Hindlimb muscle (tissue), 1 donor: ENCODE results near the gene SPTBN5. TPM values are rescaled to one million over a fixed set of nuclear protein-coding genes. Genes with fewer than 3 reads are reported as not detected.

Experiments
- DNase-seq: peaks from one replicate; pipeline ENCODE4 v3.0.0-alpha.2; 2013
- polyA plus RNA-seq: library from polyadenylated mRNA; unstranded; fragments of 120-200 nt; gene quantifications from one replicate; pipeline ENCODE4 v1.2.1, GENCODE V29; 2013; ENCODE audit not compliant: insufficient read length

Gene SPTBN5
- polyA plus RNA-seq, 1 donor: 5.2 TPM

DNA sequence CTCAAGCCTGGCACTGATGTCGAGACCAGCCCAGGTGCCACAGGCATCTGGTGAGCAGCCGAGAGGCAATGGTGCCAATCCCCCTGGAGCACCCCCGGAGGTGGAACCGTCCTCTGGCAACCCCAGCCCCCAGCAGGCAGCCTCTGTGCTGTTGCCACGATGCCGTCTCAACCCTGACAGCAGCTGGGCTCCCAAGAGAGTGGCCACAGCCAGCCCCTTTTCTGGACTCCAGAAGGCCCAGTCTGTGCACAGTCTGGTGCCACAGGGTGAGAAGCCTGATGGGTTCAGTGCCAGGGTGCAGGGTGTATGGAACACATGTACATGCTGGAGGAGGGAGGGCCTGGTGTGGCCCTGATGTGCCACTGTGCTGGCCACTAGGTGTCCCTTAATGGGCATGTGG lies 70.9 kb downstream of the SPTBN5 start:
- no peak for DNase-seq

DNA sequence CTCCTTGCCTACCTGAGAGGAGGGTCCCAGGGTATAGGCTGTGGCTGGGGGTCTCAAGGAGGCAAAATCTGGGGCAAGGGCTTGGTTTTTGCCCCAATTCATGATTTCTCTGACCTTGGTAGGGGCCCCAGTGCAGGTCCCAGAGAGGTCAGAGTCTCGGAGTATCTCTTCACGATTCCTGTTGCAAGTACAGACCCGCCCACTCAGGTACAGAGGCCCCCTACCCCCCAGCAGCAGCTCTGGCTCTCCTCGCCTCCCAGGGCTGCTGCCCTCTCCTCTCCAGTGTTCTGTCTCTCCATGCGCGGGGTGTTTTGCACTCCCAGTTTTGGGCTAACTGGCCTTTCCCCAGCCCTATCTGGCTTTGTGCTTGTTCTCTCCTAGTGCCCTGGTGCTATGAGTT lies 71.4 kb downstream of the SPTBN5 start:
- DNase-seq: no peak

DNA sequence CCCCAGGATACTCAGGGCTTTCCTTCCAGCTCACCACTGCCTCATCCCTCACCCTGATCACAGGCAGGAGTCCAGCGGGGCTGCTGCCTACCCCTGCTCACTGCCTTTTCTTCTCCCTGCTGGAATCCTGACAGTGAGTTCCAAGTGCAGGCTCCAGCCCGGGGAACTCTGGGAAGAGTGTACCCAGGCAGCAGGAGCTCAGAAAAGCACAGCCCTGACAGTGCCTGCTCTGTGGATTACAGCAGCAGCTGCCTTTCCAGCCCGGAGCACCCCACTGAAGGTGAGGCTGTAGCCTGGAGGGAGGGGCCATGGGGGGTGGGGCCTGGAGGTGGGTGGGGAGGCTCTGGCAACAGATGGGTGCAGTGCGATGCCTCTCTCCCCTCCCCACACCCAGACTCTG lies 72.0 kb downstream of the SPTBN5 start:
- no peak for DNase-seq

DNA sequence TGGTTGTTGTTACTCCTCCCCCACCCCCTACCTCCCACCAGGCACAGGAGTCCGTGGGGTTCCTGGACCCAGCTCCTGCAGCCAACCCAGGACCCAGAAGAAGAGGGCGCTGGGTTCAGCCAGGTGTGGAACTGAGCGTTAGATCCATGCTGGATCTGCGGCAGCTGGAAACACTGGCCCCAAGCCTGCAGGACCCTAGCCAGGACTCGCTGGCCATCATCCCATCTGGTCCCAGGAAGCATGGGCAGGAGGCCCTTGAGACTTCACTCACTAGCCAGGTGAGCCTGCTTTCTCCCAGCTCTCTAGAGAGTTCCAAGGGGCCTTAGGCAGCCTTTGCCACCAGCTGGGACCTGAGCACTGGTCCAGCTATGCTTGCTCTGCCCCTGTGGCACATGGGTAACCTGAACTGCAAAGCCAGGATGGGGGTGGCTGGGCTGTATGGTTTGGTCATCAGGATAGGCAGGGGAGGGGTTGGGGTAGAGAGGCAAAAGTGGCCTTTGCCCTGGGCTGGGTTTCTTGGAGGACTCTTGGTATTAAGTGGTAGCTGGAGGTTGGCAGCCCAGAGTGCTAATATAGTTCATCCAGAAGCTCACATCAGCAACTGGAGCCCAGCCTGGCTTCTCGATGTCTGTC lies 72.9 kb downstream of the SPTBN5 start:
- no peak for DNase-seq

DNA sequence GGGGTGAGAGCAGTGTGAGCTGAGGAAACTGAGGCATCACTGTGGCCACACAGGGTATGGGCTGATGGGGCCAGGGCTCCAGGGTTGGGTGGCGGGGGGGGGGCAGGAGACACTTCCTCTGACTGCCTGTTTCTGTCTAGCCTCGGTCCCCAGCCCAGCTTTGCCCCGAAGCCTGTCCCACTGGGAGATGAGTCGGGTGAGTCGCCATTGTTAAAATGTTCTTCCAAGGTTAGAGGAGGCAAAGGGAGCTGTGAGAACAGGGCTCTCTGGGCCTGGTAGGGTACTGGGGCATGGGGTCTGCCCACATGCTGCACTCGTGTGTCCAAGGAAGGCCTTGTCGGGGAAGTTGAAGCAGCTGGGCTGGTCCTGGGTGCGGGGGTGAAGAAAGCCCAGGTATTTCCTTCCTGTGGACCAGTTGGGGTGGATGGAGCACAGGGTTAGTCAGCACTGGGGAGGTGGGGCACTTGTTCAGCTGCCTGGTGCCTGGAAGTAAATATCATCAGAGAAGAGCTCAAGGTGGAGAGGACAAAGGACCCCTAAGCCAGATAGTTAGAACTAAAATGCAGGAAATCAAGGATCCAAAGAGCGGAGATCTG lies 74.3 kb downstream of the SPTBN5 start:
- no peak for DNase-seq

DNA sequence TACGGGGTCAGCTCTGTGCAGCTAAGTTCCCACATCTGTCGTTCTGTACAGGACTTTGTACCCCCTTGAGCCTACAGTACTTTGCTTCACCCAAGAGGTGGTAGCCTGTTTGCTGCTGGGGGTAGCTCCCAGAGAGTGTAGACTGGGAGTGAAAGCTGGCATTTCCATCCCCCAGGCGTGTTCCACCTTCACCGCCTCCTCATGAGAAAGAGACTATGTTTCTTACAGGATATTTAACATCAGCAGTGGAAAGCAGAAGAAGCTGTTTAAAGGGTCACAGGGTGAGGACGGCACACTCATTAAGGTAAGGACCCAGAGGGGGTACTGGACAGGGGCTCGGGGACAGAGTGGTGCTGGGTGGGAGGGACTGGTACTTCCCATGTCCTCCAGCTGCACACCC lies 76.1 kb downstream of the SPTBN5 start:
- no peak for DNase-seq

DNA sequence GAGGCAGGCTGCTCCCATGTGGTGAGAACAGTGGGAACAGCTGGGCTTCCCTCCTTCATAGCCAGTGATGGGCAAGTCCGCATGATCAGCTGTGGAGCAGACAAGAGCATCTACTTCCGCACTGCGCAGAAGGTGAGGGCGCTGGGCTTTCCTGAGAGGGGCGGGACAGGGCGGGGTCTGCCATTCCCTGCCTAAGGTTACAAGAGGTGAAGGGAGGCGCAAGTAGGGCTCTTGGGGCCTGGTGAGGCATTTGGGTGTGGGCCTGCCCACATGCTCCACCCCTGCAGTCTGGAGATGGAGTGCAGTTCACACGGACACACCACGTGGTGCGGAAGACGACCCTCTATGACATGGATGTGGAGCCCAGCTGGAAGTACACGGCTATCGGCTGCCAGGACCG lies 76.5 kb downstream of the SPTBN5 start:
- DNase-seq: no peak

DNA sequence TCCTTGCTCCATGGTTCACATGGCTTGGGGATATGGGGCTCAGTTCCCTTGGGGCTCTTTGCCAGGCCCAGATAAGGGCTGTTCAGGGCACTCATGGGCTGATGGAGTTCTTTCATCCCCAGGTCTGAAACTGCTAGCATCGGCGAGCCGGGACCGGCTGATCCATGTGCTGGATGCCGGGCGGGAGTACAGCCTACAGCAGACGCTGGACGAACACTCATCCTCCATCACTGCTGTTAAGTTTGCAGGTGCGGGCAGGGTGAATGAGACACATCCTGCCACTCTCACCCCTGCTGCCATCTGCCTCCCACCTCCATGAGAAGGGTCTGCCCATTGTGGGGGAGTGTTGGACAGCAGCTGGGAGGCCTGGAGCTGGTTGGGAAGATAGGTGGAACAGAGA lies 77.1 kb downstream of the SPTBN5 start:
- no peak for DNase-seq

DNA sequence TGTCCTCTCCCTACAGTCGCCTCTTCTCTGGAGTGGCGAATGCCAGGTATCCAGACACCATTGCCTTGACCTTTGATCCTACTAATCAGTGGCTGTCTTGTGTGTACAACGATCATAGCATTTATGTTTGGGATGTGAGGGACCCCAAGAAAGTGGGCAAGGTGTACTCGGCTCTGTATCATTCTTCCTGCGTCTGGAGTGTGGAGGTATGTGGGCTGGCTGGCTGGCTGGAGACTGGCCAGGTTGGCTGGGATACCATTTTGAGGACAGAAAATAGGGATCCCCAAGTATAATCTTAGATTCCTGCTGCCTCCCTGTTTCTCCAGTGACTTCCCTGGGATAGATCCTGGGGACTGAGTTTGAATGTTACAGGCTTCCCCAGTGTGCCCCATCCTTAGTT lies 79.3 kb downstream of the SPTBN5 start:
- DNase-seq: no peak

DNA sequence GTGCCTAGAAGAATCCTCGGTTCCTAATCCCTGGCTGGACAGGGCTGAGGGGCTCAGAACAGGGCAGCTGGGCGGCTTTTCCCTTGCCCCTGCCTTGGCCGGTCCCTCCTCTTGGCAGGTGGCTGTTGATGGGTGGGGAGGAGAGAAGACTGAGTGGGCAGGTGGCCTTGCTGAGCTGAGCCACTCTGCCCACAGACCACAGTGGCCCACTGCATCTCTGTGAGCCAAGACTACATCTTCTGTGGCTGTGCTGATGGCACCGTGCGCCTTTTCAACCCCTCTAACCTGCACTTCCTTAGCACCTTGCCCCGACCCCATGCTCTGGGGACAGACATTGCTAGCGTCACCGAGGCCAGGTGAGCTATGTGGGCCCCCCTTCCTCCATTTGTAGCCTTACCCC lies 80.4 kb downstream of the SPTBN5 start:
- no peak for DNase-seq

DNA sequence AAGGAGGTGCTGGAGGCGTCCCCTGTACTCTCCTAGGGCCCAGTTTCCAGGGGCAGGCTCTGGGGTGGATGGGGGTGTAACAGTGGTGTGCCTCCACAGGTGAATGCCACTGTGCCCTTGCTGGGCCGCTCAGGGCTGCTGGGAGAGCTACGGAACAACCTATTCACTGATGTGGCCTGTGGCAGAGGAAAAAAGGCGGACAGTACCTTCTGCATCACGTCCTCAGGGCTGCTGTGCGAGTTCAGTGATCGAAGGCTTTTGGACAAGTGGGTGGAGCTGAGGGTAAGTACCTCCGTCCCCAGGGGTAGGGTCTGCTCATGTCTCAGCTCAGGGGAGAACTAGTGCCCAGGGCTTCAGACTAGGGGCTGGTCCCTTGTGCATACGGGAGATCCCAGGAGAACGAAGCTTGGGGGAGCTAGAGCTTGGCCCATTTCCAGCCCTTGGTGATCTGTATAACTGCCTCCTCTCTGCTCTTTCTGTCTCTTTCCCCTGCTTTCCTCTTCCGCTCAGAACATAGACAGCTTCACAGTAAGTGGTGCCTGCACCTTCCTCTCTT lies 81.0 kb downstream of the SPTBN5 start:
- DNase-seq: no peak

DNA sequence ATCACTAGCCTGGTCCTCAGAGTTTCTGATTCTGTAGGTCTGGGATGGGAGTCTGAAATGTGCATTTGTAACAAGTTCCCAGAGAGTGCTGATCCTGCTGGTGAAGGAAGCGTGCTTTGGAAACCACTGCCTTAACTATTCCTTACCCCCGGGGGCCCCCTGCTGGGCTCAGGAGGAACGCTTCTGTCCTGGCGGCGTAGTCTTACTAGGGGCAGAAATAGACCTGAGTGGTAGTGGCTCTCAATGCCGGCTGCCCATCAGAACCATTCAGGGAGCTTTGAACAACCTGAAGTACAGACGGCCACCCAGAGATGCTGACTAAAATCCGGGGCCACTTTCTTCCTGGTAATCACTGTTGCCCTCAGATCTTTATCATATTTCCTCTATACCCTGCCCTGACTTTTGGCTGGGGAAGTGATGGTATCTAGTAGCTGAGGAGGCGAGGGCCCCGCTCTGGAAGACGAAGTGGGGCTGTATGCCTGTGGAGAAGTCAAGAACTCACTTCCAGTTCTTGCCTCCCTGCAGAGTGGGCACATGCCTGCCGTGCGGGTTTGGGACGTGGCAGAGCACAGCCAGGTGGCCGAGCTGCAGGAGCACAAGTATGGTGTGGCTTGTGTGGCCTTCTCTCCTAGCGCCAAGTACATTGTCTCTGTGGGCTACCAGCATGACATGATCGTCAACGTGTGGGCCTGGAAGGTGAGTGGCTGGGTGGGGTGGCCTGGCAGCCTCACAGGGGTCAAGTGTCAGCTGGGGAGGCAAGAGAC lies 82.2 kb downstream of the SPTBN5 start:
- peak; percentile 79 for DNase-seq

DNA sequence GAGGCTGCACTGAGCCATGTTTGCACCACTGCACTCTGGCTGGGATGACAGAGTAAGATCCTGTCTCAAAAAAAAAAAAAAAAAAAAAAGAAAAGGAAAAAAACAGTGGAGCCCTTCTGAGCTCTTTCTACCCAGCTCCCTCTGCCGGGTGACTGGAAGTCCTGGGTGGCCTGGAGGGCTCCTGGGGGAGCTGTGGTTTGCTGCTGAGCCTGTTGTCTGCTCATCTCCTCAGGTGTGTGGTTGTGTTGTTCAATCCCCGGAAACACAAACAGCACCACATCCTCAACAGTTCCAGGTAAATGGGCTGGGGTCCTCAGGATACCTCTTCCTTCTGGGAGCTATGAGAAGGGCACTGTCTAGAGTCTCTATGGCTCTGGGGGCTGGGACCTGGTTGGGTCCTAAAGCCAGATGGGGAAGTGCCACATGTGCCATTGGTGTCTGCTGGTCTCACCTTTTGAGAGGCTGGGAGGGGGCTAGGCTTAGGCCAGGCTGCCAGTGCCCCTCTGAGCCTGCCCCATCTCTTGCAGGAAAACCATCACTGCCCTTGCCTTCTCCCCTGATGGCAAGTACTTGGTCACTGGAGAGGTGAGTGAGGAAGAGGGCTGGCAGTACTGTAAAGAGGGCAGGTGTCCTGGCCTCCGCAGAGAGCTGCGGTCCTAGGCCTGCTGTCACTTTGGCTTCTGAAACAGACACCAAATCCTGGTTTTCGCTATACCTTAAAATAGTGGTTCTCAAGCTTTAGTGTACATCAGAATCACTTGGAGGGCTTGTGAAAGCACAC lies 83.0 kb downstream of the SPTBN5 start:
- DNase-seq: no peak

DNA sequence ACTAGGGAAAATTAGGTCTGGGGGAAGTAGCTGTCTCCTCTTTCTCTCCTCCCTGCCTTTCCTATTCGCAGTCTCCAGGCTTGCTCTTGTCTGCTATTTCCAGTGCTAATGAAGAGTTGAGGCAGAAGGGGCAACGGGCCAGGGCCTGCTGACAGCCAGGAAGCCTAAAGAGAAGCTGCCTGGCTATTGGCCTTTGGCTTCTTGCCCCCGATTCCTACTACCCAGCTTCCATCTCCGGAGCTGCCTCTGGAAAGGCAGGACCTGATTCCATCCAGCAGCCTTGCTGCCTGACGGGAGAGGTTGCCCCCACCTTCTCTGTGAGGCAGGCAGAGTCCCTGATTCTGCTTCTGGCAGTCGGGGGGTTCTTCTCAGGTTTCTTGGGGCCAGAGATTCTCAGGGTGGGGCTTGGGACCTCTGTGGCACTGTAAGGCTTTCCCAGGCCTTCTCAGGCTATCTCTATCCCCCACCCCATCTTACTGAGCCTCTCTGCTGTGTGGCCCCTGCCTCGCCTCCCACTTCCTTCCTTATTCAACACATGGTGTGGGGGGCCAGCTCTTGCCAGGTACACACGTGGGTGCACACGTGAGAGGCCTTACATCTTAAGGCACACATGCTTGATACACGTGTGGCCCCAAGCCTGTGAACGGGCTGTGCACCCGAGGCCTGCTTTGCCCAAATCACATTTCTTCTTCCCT lies 84.2 kb downstream of the SPTBN5 start:
- no peak for DNase-seq

DNA sequence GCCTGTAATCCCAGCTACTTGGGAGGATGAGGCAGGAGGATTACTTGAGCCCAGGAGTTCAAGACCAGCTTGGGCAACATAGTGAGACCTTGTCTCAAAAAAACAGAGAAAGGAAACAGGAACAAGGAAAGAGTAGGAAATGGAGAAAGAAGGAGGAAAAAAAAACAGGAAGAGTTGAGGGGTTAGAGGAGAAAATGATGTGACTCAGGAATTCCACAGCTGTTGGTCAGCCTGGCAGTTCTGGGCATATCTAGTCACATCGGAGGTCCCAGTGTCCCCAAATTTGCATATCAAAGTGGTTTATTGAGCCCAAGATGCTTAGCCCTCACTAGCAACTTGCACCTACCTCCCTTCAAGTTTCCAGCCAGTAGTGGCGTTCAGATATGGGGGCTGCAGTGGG lies 84.7 kb downstream of the SPTBN5 start:
- DNase-seq: no peak

DNA sequence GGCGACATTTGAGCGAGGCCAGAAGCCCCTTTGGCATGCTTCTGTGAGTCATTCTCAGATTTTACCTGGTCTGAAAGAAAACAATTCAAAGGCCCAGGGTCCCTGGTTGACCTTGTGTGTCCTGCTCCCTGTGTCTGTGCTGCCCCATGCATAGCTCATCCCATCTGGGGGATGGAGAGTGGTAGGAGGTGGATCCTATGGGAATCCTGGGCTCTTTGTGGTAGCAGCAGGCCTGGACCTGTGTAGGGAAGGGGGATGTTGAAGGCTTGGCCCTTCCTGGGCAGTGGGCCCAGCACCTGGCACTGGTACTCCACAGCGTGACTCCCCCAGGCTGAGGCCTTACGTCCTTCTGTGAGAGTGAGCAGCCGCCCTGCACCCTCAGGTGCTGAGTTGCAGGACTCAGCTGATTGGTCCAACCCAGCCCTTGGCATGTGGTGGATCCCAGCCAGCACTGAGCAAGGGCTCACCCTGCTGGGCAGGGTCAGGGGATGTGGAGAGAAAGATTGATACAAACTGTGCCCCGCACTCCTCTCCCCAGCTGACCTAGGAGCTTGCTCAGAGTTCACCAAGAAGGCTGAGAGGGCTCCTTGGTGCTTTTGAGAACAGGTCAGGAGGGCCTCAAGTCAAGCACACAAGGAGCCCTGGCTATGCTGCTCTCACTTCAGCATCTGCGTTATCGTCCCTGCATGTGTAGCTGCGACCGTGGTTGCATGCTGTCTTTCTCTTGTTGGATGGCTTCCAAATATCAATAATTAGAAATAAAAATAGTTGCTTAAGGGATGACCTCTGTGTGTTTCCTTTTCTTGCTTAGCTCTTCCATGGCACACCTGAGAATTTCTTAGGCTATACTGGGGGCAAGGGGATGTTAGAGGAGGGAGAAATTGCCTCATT lies 87.3 kb downstream of the SPTBN5 start:
- no peak for DNase-seq

DNA sequence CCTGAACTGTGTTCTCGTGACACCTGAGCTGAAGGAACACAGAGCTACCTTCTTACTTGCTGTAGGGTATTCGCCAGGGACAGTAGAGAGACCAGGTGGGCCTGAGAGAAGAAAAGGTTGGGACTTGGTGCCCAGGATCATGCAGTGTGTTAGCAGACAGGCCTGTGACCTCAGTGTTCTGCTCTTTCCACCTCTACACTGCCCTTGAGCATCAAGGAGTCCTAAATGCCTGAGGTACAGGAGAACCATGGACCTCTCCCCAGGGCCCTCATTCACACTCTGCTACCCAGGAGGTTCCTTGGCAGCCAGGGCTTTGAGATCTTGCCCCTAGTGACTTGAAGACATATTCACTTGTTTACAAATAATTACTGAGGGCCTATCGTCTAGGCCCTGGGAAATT lies 88.1 kb downstream of the SPTBN5 start:
- no peak for DNase-seq

DNA sequence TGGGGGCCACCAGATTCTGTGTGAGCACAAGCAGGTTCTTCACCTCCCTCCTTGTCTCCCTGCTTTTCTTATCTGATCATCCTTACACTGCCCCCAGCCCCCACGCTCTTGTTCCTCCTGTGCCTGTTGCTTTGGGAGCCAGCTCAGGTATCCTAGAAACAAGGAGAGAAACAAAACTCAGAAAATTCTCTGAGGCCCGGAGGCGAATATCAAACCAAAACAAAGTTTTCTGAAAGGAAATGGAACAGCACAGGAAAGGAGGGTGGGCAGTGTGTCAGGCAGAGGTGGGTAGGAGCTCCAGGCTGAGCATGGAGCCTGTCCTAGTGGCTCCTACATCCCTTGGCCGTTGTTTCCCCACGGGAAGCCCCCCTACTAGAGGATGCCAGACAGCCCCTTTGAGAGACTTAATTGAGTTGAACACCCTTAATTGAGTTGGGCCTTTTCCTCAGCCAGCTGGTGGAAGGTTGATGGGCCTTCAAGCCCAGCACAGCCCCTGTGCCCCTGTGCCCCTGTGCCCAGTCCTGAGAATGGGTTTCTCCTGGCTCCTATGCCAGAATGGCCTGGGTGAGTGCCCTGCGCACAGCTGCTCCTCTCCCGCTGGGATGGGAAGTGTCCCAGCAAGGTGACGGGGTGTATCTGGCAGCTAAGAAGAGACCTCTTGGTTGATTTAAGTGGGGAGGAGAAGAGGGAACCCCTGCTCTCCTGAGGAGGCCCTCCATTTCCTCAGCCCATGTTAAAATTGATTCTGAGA lies 88.8 kb downstream of the SPTBN5 start:
- DNase-seq: no peak

DNA sequence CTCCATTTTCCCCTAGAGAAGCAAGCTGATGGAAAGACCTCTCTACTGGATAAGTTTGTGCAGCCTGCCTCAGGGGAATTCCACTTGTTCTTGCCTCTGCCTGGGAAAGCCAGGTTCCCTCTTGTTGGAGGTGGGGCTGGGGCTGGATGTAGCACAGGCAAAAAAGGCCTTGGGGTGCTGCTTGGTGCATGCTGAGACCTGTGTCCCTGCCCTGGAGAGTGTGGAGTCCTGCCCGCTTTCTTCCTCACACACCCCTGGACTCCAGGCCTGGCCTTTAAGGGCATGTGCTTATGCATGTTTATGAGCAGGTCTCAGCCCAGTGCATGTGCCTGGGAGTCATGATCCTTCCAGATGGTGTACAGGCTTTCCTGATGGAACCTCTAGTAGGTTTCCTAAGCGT lies 89.5 kb downstream of the SPTBN5 start:
- no peak for DNase-seq

DNA sequence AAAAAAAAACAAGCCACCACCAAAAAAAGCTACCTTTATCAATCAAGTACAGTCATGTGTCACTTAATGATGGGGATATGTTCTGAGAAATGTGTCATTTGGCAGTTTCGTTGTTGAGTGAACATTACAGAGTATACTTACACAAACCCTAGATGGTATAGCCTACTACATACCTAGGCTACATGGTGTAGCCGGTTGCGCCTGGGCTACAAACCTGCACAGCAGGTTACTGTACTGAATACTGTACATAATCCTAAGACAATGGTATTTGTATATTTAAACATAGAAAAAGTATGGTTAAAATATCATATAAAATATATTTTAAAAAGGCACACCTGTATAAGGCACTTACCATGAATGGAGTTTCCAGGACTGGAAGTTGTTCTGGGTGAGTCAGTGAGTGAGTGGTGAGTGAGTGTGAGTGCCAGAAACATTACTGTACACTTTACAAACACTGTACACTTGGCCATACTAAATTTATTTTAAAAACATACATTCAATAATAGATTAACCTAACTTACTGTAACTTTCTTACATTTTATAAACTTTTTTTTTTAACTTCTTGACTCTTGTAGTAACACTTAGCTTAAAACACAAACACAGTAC lies 91.9 kb downstream of the SPTBN5 start:
- no peak for DNase-seq
